Renal cortex interstitium (tissue), 11 donors: ENCODE data around the gene ANO2. TPM values are rescaled to one million over a fixed set of nuclear protein-coding genes. Genes with fewer than 3 reads are reported as not detected.
"Not testable (repeated sequence)": the region's sequence is repeated elsewhere in the genome, so short reads cannot be mapped to it uniquely, and the experiment has no call there.

Experiments
- DNase-seq, 11 donors: peaks; one replicate each; pipeline ENCODE4 v3.0.0-alpha.2; 2013; ENCODE audit warnings: low read depth in 9 of 11, low spot score in 4 of 11; ENCODE audit errors: extremely low read depth in 1 of 11
- polyA plus RNA-seq, 3 donors: library from polyadenylated mRNA; unstranded; fragments of 120-200 nt; gene quantifications; one replicate each; pipeline ENCODE4 v1.2.1, GENCODE V29; 2013; ENCODE audit not compliant: insufficient read length in 3 of 3

The ANO2 gene
- polyA plus RNA-seq, 3 donors: 3.1 to 5.6 (median 5.2) TPM

- no peak for DNase-seq
Measured at GRCh38 chr12:5716201-5716600, 228.9 kb downstream of the ANO2 start.

DNA sequence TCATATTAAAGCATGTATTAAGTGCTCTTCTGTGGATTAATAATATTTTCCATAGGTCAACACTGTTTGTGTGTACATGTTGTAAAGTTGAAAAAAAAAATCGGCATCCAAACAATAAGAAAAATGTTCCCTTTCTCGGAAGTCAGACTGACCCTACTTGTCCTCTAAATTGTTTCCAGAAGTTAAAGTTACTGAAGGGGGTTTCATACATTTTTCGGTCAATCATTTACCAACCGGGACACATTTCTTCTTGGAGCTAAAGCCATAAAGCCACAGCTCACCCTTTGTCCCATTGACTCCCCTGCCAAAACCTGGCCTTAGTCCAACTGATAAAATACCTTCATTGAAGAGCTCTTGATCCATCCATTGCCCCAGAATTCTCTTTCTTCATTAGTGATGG is 230.0 kb downstream of the ANO2 start:
- DNase-seq: peak in 1 of 11 donors; percentile 39

DNA sequence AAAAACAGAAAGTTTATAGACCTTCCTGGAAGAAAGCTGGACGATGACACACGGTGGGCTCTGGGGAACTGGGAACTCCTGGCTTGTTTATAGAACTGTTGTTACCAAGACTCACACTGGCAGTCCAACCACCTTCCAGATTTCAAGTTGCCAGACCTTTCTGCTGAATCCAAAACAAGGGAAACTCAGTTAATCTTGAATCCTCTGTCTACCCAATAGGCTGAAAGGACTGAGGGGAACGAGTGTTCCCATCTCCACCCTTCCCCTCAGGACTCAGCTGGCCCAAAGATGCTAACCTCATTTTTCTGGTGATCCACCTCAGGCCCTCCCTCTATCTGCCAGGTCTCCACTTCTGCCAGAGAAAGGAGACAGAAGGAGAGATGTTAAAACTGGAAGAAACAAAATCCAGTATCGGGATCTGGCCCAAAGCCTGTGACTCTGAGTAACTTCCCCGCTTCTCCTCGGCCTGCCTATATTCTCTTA is 231.4 kb downstream of the ANO2 start:
- no peak for DNase-seq

DNA sequence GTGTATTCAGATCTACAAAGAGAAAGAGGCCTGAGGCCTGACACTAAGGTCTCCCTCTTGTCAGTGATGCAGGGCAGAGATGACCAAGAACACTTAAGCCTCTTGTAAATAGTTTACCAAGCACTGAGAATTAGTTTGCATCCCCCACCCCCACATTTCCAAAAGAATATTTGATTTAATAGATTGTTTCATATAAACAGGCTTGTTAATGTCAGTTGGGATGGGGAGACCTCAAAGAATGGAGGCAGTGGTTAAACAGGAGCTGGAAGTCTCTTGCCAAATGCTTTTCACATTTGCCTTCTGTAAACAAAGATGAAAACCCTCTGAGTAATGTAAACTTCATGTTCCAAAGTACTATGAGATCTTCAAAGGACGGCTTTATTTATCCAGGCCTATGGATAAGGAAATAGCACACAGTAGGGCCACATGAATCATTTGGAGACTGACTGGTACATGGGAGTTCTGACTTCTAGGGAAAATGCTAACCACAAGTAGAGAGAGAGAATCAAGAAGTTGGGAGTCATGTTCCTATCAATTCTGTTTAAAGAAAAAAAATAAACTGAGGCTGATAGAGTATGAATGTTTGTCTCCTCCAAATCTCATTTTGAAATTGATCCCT is 234.7 kb downstream of the ANO2 start:
- DNase-seq: no peak

- DNase-seq: no peak
Measured at GRCh38 chr12:5708371-5708770, 236.7 kb downstream of the ANO2 start.

- DNase-seq: no peak
Measured at GRCh38 chr12:5706247-5706646, 238.8 kb downstream of the ANO2 start.

DNA sequence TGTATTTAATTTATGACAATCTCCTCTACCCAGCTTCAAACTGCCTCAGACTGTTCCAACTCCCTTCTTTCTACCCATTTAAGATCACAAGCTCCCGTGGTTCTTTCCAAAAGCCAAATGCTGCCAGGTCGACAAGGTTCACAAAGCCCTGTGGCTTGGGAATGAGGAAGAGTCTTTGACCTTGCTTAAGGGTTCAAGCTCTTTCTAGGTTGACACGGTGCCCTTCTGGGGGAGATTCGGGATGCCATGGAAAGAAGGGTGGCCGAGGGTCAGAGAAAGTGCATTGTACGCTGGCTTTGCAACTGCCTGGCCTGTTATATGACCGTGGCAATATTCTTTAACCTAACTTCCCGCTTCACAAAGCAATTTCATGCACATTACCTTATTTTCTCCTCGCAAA is 239.3 kb downstream of the ANO2 start:
- no peak for DNase-seq

DNA sequence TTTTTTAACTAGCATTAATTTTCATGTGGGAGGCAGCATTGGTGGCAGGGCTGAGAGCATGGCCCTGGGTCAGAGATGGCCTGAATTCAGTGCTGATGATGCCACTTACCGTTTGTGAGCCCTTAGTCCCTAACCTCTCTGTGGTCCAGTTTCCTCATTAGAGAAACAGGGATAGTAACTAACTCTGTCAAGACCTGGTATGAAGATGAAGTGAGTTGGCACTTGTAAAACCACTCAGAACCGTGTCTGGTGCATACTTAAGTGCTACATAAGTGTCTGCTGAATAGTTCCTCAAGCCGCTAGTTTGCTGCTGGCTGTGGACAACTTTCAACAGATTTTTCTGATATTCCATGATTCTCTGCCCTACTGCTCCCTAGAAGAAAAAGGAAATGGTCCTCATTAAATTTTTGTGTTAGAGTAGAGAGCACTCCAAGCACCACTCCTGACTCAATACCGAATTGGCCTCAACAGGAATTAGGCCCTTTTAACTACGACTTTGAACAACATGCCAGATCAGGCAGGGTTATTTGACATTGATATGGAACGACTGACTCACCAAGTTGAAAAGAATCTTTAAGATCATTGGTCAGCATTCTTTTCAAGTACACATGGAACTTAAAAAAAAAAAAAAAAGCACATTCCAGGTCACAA is 250.2 kb downstream of the ANO2 start:
- DNase-seq: no peak

- no peak for DNase-seq
Measured at GRCh38 chr12:5692850-5693249, 252.2 kb downstream of the ANO2 start.

- DNase-seq: no peak
Measured at GRCh38 chr12:5691943-5692342, 253.1 kb downstream of the ANO2 start.

GRCh38 chr12:5690240-5690639 is 254.8 kb downstream of the ANO2 start:
- DNase-seq: no peak

DNA sequence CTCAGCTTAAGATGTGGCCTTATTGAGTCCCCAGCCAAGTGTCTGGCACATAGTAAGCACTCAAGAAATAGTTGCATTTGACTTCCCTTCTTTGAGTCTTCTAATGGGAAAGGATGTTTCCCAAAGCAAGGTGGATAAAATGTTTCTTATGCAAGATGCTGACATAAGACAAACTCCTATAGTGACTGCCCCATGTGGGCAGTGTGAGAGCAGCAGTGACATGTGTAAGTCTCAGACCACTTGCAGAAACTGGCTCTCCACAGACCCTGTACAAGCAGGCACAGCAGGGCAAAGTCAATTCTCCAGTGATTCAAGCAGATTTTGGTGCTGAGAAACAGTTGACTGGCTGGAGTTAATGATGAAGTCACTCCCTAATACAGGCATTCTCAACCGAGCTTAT is 255.3 kb downstream of the ANO2 start:
- DNase-seq: no peak

DNA sequence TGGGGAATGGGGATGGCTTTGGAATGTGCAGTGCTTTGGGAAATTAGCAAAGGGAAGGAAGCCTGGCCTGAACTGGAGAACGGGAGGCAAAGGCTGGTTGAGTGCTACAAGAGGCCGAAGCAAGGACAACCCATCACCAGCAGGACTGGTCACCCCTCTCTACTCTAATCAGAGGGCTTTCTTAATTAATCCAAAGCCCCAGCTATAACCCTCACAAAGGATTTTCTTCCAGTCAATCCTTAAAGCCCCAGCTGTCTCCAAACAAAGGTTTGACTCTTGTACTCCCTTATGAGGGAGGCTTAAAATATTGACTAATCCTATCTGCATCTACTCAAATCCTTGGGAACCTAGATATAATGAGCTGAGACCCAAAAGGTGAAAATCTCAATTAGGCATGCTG is 256.8 kb downstream of the ANO2 start:
- no peak for DNase-seq

GRCh38 chr12:5685935-5686334 is 259.1 kb downstream of the ANO2 start:
- no peak for DNase-seq

- DNase-seq: no peak
Measured at GRCh38 chr12:5684989-5685388, 260.1 kb downstream of the ANO2 start.

- no peak for DNase-seq
Measured at GRCh38 chr12:5682581-5682980, 262.5 kb downstream of the ANO2 start.

- no peak for DNase-seq
Measured at GRCh38 chr12:5678176-5678575, 266.9 kb downstream of the ANO2 start.

DNA sequence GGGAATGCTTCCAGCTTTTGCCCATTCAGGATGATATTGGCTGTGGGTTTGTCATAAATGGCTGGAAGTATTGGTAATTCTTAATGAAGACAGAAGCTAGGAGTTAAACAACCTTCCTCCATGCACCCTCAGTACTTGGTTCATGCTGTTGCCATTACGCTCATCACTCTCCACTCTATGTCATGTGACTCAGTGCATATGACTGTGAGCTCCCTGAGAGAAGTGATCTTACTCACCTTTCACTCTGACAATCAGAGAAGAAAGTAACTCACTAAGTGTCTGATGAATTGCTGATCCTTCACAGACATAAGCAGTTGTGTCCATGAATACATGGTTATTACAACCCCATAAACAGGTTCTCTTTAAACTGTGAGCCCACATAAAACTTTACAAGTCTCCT is 275.4 kb downstream of the ANO2 start:
- DNase-seq: not testable (repeated sequence)

- DNase-seq: no peak
Measured at GRCh38 chr12:5665615-5666014, 279.4 kb downstream of the ANO2 start.

DNA sequence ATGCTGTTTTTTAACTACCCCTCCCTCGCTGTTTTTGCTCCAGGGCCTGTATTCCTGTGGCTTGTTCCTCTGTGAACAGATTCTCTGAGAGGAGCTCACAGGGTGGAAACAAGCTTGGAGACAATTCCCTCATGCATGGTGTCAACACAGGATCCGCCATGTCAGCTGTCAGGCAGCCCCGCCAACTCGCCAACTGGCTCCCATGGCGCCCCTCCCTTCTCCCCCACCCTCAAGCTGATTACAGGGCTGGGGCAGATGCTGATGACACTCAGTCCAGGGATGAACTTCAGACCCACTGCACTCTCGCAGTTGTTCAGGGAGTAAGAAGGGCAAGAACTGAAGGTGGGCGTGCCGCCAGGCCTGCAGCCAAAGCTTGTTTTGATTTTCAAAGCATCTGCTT is 283.2 kb downstream of the ANO2 start:
- no peak for DNase-seq

DNA sequence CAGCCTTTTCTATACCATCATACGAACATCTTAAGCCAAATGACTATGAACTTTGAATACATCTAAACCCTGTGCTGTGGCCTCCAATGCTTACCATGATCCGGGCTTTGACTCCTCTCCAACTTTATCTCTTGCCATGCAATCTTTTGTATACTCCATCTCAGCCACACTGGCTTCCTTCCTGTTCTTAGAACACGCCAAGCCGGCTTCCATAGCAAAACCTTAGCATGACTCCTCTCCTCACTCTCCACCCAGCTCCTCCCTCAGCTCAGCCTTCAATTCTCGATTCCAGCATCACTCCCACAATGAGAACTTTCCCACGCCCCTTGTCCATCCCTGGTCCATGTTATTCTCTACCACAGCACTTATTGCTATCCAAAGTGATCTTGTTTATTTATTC is 284.8 kb downstream of the ANO2 start:
- no peak for DNase-seq
